ENCODE data around the gene SLC22A17.
"Not testable (repeated sequence)": the region's sequence is repeated elsewhere in the genome, so short reads cannot be mapped to it uniquely, and the experiment has no call there.

Gene SLC22A17

DNA sequence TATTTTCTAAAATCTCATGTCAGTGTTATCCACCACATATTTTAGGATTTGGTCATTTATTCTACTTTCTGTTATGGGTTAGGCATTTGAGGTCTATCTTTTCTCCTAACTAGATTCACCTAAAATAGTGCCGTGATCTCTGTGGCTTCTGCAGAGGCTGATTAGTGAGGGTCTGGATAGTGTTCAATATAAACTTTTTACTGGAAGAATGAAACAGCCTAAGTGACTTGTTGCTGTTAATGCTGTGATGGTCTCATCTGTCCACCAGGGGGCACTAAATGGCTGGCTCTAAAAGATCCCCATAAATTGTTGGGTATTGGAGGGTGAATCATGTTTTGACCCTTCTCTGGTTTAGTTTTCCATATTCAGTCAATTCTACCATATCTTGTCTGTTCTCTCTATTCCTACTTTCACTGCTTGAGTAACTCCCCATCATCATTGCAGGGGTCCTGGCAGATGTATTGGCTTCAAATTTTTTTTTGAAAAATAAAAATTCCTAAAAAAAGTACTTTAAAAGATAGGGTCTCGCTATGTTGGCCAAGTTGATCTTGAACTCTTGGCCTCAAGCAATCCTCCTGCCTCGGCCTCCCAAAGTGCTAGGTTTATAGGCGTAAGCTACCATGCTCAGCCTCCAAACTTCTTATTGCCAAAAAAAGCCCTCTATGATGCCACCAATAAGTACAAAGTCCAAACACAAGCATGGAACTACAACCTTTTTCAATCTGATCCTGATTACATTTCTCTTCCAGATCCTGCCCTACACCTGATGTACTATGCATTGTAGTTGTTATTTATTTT is 24.5 kb downstream of the SLC22A17 start:
- peak; percentile 57 to 85 for DNase-seq

DNA sequence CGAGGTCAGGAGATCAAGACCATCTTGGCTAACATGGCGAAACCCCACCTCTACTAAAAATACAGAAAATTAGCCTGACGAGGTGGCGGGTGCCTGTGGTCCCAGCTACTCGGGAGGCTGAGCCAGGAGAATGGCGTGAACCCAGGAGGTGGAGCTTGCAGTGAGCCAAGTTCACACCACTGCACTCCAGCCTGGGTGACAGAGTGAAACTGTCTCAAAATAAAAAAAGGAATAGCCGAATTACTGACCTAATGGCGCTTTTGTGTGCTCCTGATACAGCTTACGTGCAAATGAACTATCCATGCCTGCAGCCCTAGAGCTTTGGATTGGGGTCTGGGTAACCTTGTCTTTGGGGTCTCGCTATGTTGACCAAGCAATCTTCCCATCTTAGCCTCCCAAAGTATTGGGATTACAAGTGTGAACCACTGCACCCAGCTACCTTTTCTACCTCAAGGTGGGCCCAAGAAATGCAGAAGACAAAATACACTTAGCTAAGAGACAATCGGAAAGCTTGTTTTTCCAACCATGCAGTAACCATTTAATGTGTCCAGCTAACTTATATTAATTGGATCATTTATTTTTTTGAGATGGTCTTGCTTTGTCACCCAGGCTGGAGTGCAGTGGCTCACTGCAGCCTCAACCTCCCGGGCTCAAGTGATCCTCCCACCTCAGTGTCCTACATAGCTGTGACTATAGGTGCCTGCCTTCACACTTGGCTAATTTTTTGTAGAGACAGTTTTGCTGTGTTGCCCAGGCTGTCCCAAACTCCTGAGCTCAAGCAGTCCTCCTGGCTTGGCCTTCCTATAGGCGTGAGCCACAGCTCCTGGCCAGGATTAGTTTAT is 26.0 kb downstream of the SLC22A17 start:
- DNase-seq, result no peak

DNA sequence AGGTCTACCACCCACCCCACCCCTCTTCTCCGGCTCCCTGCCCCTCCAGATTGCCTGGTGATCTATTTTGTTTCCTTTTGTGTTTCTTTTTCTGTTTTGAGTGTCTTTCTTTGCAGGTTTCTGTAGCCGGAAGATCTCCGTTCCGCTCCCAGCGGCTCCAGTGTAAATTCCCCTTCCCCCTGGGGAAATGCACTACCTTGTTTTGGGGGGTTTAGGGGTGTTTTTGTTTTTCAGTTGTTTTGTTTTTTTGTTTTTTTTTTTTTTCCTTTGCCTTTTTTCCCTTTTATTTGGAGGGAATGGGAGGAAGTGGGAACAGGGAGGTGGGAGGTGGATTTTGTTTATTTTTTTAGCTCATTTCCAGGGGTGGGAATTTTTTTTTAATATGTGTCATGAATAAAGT is 26.9 kb downstream of the SLC22A17 start:
- DNase-seq, result not testable (repeated sequence)

DNA sequence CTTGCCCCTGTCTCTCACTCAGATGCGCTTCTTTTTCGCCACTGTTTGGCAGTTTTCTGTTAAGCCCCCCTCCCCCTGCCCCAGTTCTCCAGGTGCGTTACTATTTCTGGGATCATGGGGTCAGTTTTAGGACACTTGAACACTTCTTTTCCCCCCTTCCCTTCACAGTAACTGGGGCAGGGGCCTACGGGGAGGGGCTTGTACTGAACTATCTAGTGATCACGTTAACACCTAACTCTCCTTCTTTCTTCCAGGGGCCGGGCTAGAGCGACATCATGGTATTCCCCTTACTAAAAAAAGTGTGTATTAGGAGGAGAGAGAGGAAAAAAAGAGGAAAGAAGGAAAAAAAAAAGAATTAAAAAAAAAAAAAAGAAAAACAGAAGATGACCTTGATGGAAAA is 27.7 kb downstream of the SLC22A17 start:
- no peak for DNase-seq

DNA sequence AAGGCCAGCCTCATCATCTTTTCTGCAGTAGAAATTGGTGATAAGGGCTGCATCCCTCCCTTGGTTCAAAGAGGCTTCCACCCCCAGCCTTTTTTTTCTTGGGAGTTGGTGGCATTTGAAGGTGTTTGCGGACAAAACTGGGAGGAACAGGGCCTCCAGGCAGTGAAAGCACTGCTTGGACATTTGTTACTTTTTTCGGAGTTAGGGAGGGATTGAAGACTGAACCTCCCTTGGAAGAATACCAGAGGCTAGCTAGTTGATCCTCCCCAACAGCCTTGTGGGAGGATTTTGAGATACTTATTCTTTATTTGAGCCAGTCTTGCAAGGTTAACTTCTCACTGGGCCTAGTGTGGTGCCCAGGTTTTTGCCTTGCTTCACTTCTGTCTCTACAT is 28.2 kb downstream of the SLC22A17 start:
- no peak for DNase-seq

DNA sequence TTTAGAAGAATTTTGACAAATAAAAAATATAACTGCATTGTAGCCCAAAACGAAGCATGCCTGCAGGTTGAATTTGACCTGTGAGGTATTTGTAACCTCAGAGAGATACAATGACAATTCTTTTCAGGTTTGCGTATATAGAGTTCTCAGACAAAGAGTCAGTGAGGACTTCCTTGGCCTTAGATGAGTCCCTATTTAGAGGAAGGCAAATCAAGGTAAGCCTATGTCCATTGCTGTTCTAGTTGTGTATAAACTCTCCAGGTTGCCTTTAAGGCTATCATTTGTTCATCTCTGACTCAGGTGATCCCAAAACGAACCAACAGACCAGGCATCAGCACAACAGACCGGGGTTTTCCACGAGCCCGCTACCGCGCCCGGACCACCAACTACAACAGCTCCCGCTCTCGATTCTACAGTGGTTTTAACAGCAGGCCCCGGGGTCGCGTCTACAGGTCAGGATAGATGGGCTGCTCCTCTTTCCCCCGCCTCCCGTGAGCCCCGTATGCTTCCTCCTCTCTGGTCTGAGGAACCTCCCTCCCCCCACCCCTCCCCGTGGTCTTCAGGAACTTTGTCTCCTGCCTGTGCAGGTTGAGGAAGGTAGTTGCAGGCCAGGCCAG is 28.7 kb downstream of the SLC22A17 start:
- DNase-seq, result no peak

DNA sequence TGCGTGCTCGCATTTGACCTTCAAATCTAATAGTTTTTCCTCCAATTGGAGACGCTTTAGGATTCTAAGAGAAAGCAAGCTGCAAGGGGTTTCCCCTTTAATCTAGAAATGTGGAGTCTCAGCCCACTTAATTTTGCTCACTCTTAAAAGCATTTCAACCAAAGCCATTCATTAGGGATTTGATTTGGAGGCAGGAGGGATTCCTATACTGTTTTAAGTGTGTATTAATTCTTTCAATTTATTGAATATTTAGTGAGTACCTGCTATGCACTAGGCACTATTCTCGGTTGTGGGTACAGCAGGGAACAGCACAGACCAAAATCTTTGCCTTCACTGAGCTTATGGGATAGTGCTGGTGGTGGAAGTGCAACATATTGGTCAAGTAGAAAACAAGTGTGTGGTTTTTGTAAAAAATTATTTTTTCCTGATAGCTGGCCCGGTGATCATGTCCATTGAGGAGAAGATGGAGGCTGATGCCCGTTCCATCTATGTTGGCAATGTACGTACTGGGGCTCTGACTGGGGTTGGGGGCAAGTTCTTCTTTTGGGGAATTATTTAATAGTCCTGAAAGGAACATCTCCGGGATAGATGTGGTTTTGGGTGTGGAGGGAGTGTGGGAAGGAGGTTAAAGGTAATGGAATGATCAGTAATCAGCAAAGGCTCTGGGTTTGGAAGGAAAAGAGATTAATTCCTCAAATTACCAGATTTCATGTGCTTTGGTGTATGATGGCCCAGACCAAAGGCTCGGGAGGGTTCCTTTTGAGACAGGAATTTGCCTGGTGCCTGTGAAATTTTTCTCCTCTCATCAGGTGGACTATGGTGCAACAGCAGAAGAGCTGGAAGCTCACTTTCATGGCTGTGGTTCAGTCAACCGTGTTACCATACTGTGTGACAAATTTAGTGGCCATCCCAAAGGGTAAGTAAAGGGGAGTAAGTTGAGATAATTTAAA is 29.8 kb downstream of the SLC22A17 start:
- no peak for DNase-seq

DNA sequence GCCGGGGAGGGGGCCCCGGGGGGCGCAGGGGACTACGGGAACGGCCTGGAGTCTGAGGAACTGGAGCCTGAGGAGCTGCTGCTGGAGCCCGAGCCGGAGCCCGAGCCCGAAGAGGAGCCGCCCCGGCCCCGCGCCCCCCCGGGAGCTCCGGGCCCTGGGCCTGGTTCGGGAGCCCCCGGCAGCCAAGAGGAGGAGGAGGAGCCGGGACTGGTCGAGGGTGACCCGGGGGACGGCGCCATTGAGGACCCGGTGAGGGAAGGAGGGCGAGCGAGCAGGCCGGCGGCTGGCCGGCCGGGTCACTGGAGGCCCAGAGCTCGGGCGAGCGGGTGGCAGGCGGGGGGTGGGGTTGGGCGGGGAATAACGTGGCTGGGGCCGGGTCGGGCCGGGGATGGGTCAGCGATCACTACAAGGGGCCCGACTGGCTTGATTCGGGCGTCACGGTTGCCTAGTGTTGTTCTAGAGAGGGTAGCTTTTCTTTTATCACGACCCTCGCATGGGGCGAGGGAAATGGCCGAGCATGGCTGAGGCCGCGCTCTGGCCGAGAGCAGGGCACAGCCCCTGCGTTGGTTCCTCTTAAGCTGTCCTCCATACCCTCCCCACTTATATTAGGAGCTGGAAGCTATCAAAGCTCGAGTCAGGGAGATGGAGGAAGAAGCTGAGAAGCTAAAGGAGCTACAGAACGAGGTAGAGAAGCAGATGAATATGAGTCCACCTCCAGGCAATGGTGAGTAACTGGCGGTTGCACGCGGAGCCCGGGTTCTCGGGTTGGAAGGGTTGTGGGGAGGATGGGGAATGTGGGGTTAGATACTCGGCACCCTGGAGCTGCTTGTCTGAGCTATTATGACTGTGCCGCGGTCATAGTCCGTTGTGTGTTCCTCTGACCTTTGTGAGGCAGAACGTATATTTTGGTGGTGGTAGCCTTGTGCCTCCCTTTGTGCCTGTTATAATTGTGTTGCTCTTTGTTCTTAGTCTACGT is 30.8 kb downstream of the SLC22A17 start:
- DNase-seq, result peak in 1 of 2 donors; percentile 20

DNA sequence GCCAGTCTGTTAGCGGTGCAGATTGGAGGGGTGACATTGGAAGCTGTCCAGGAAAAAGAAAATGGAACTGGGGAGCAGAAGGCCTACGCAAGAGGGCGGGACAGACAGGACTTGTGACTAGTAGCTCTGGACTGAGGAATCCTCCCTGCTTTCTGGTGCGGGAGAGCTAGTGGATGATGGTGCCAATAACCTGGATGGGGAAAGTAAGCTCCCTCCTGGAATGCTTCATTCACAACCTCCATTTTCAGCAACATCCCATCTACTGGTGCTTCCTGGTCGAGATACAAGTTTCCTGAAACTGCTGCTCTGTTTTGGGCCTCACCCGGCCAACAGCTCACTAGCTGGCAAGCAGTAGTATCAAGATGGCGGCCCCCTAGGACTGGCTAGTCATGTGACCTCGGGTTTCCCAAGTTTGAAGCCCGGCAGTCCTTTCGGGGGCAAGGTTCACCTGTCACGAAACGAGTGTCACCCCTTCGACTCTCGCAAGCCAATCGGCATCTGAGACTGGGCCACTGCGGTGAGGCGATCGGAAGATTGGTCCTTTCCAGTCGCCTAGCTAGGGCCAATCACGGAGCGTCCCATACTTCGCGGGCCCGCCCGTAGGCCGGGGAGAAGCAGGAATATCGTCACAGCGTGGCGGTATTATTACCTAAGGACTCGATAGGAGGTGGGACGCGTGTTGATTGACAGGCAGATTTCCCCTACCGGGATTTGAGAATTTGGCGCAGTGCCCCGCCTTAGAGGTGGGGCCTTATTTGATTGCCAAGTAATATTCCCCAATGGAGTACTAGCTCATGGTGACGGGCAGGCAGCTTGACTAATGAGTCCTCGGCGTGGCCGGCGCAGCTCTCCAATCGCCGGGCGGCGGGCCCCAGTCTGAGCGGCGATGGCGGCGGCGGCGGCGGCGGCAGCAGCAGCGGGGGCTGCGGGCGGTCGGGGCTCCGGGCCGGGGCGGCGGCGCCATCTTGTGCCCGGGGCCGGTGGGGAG is 31.8 kb downstream of the SLC22A17 start, which contains the start of gene PABPN1:
TSS of gene PABPN1 (plus strand) at position 874 of the 988 bp plus-strand sequence. CDS start at position 887, 13 bp downstream.
- peak; percentile 99 to 100 for DNase-seq

DNA sequence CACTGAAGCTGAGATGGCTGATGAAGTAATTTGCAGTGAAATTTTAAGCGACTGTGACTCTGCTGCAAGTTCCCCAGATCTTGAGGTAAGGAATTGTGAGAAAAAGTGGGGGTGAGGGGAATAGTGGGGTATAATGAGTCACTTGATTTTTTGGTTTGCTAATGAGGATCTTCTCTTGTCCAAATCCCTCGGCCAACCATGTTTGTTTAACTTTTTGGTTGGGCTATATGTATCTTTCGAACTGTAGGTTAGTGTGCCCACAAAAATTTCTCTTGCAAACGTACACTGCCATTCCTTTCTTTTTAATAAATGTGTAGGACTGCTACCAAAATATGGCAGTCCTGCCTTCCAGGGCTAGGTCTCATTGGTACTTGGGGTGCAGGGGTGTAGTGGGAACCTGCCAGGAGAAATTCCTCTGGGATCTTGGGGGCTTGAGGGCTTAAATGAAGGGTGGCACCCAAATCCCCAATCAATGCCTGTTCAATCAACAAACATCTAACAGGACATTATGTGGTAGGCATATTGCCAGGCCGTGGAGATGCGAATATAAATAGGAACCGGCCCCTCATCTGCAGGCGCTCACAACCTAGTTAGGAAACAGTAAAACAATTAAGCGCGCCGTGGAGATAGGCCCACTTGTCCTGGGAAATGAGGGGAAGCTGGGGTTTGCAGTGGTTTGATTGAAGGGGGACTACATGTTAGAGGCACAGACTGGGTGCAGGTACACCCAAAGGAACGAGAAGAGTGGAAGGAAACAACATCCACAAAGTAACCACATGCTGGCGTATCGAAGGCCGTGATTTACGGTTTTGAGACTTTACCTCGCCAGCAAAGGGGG is 32.7 kb downstream of the SLC22A17 start:
- no peak for DNase-seq

DNA sequence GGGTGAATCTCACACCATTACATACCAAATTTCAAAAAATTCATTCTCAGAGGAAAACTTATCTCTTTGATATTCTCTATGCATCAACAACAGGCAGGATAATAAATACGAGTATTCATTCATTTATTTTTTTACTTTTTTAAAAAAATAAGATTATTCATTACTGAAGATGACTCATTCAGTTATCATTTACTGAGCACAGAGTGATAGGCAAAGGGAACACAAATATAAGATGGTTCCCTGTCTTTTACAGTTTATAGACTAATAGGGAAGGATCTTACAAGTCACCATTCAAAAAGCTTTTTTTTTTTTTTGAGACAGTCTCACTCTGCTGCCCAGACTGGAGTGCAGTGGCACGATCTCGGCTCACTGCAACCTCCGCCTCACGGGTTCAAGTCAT is 36.4 kb downstream of the SLC22A17 start:
- DNase-seq, result no peak

DNA sequence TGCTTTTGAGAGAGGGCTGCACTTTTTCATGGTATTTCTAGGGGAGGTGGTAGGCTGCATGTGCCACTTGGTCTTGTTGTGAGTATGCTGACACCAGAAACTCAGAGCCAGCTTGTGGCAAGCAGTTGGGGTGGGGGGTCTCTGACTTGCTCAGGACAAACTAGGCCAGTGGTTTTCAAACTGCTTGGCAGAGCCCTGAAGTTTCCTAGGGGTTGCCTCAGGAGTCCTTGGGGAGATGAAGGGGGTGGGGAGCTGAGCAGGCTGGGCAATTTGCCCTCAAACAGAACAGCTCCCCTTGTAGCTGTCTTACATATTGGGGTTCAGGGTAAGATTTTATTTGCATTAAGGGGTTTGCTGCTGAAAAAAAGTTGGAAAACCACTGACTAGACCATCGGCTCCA is 42.1 kb downstream of the SLC22A17 start:
- no peak for DNase-seq

DNA sequence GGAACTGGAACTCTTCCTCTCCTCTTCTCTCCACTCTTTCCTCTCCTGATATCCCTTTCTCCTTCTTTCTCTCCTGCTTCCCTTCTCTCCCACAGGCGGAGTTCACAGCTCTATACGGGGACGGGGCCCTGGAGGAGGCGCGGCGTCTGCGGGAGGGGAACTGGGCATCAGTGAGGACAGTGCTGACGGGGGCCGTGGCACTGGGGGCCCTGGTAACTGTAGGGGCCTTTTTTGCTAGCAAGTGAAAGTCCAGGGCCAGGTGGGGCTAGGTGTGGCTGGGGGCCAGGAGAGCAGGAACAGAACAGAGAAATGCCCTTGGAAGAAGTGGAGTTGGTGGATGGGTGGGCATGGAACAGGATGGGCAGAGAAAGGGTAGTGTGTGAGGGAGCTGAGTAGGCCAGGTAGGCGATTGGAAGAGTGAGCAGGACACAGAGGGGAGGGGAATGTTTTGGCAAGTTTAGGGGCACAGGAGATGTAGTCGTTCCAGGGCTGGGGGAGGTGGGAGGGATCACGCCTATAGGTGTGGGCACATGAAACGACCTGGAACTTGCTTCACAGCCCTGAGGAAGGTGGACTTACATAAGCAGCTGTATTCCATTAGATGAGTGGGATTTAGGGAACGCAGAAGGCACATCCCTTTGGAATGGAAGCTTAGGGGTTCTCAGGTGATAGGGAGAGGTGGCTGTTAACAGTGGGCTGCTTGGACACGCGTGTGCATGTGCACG is 43.8 kb downstream of the SLC22A17 start:
- no peak for DNase-seq

DNA sequence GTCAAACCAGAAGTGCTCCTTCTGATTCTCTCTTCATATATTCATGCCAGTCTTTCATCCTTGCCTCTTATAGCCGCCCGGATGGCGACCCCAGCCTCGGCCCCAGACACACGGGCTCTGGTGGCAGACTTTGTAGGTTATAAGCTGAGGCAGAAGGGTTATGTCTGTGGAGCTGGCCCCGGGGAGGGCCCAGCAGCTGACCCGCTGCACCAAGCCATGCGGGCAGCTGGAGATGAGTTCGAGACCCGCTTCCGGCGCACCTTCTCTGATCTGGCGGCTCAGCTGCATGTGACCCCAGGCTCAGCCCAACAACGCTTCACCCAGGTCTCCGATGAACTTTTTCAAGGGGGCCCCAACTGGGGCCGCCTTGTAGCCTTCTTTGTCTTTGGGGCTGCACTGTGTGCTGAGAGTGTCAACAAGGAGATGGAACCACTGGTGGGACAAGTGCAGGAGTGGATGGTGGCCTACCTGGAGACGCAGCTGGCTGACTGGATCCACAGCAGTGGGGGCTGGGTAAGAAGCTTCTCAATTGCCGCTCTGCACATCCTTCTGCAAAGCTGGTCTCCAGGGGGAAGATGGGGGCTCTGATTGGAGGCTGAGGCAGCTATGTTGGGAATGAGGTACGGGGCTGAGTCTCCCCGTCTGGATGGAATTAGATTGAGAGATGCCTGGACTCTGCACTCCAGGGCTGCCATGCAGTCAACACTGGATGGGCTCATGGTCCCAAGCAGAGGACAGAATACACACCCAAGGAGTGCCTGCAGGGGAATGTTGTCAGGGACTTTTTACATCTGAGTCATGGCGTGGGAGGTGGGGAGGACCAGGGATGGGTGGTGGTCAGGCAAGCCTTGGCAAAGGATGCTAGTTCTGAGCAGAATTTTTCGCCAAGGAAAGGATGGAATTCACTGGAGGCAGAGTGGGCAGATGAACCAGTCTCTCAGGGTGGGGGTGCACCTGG is 44.7 kb downstream of the SLC22A17 start:
- peak; percentile 35 to 60 for DNase-seq

DNA sequence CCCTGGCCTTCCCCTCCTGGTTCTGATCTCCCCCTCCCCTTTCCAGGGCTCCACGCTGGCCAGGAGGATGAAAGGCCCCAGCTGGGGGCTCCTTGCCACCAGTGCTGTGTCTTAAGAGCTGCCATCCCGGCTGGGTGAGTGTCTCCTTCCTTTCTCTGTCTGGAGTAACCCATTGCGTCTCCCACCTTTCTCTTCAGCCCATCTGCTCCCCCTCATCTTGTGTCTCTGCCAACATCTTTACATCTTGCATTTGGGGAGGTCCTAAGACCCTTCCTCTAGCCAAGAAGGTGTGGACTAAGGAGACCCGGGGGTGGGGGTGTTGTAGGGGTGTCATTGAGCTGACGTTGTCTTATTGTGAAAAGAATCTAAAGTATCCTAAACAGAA is 45.5 kb downstream of the SLC22A17 start:
- no peak for DNase-seq

DNA sequence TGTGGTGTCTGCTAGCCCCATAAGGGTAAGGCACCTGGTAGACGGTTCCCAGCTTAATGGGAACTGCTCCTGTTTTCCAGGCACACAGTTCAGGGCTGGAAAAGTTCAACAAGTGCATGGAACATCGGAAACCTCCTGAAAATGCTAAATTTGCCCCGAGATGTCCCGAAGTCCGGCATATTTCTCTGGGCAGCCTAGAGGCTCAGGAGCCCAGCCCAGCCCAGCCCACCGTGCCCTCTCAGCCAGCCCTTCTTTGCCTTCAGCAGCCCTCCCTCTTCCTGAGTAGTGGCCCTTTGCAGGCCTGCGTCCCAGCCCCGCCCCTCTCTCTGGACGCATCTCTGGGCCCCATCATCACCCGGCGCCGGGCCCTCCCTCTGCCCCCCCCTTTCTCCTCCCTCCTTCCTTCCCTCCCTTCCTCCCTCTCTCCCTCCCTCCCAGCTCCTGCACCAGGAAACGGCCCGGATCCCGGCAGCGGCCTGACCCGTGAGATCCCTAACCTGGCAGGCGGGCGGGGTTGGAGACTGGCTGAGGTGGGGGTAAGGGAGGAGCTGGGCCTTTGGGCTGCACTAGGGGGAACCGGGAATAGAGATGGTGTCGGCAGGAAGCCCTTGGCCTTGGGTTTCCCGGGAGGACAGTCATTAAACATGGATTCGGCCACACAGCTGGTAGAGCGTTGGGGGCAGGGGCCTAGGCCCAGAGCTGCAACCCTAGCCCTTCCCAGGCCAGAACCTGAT is 46.1 kb downstream of the SLC22A17 start, which contains the start of gene BCL2L2:
TSS of gene BCL2L2 (plus strand) at position 422 of the 734 bp plus-strand sequence. CDS start 935 bp downstream, outside the sequence.
- DNase-seq, result peak; percentile 58 to 68
